Suprapubic skin (tissue), 4 donors: ENCODE data around the gene SSX2IP. TPM values are rescaled to one million over a fixed set of nuclear protein-coding genes. Genes with fewer than 3 reads are reported as not detected.

Source experiments
- DNase-seq, 2 donors: peaks; one replicate each; pipeline ENCODE4 v3.0.0-alpha.2; 2019; ENCODE audit warnings: low spot score in 2 of 2
- H3K27ac ChIP-seq: fragments of 200-600 bp; sonication (generic); one replicate; pipeline ENCODE4 v1.5.1; 2019
- H3K27me3 ChIP-seq: fragments of 200-600 bp; sonication (generic); one replicate; pipeline ENCODE4 v1.5.1; 2019
- H3K36me3 ChIP-seq: fragments of 200-600 bp; sonication (generic); one replicate; pipeline ENCODE4 v1.5.1; 2019
- H3K4me1 ChIP-seq: fragments of 200-600 bp; sonication (generic); one replicate; pipeline ENCODE4 v1.5.1; 2019
- H3K4me3 ChIP-seq: fragments of 200-600 bp; sonication (generic); one replicate; pipeline ENCODE4 v1.5.1; 2019; ENCODE audit warnings: mild to moderate bottlenecking
- H3K9me3 ChIP-seq: fragments of 200-600 bp; sonication (generic); one replicate; pipeline ENCODE4 v1.5.1; 2019
- CTCF ChIP-seq, 2 donors: fragments of 200-600 bp in 1 of 2; fragments of 450-650 bp in 1 of 2; sonication (generic) in 1 of 2; IDR thresholded peaks; one replicate each; pipeline ENCODE4 v1.5.1; 2016 to 2019; ENCODE audit warnings: antibody characterized with exemption in 2 of 2, mild to moderate bottlenecking in 1 of 2, moderate library complexity in 1 of 2
- EP300 ChIP-seq: sonication (generic); formaldehyde crosslinking; IDR thresholded peaks from one replicate; pipeline ENCODE4 v1.6.1; 2017; ENCODE audit warnings: antibody characterized with exemption
- POLR2A ChIP-seq, 2 donors: fragments of 450-650 bp; IDR thresholded peaks; one replicate each; pipeline ENCODE4 v1.6.1; 2017; ENCODE audit warnings: antibody characterized with exemption in 2 of 2, mild to moderate bottlenecking in 2 of 2, moderate library complexity in 2 of 2
- POLR2AphosphoS5 ChIP-seq, 3 donors: sonication (generic); formaldehyde crosslinking; IDR thresholded peaks; one replicate each; pipeline ENCODE4 v1.6.1; 2017; ENCODE audit warnings: antibody characterized with exemption in 3 of 3
- WGBS: methylation state at CpG from one replicate; pipeline ENCODE4 v1.1.5; 2018; 5-methylcytosine and 5-hydroxymethylcytosine counted together
- total RNA-seq, 4 donors: library from RNA; depleted of rRNA; stranded (reverse); fragments of >200 nt; gene quantifications; one replicate each; pipeline ENCODE4 v1.1.0, GENCODE V29; 2016

Gene SSX2IP
- total RNA-seq, 4 donors from 2014 or later: 6.1 to 12.8 (median 9.4) TPM

GRCh38 chr1:84701376-84701775 lies 11.1 kb upstream of the SSX2IP start:
- no peak for DNase-seq
- 24% methylated on average over 5 of the region's 5 CpGs for whole genome bisulfite sequencing
- TF ChIP-seq EP300: no peak
- TF ChIP-seq POLR2A (IDR thresholded peaks at IDR 0.05): no peak
- no peak for TF ChIP-seq POLR2AphosphoS5 (IDR thresholded peaks at IDR 0.05)
- TF ChIP-seq CTCF (IDR thresholded peaks at IDR 0.05): no peak

GRCh38 chr1:84700070-84700469 lies 9.8 kb upstream of the SSX2IP start:
- Histone ChIP-seq H3K4me3 (no peak overlapping the region), H3K27me3 (no peaks in the 10 kb centered on the region), H3K4me1 (peaks cover 14% of the 10 kb centered on the region), H3K36me3 (no peaks in the 10 kb centered on the region), H3K9me3 (no peaks in the 10 kb centered on the region), H3K27ac (no peak overlapping the region)
- DNase-seq: no peak
- no peak for TF ChIP-seq CTCF (IDR thresholded peaks at IDR 0.05)
- no peak for TF ChIP-seq POLR2AphosphoS5 (IDR thresholded peaks at IDR 0.05)
- no peak for TF ChIP-seq POLR2A (IDR thresholded peaks at IDR 0.05)
- no peak for TF ChIP-seq EP300
- 78% methylated on average over 1 of the region's 1 CpG for WGBS

More at GRCh38 chr1:84701376-84701775, 11.1 kb upstream of the SSX2IP start:
- no peak overlapping the region for H3K4me3 ChIP-seq
- H3K36me3 ChIP-seq: no peaks in the 10 kb centered on the region
- H3K4me1 ChIP-seq: peaks cover 14% of the 10 kb centered on the region
- H3K9me3 ChIP-seq: no peaks in the 10 kb centered on the region
- H3K27me3 ChIP-seq: no peaks in the 10 kb centered on the region
- no peak overlapping the region for H3K27ac ChIP-seq

- Histone ChIP-seq H3K27me3 (no peaks in the 10 kb centered on the region), H3K27ac (peak overlapping the region; percentile 61), H3K9me3 (no peaks in the 10 kb centered on the region), H3K36me3 (no peaks in the 10 kb centered on the region), H3K4me1 (peaks cover 14% of the 10 kb centered on the region), H3K4me3 (no peak overlapping the region)
- no peak for TF ChIP-seq CTCF (IDR thresholded peaks at IDR 0.05)
- TF ChIP-seq POLR2AphosphoS5 (IDR thresholded peaks at IDR 0.05): no peak
- TF ChIP-seq POLR2A (IDR thresholded peaks at IDR 0.05): no peak
- no peak for TF ChIP-seq EP300
- no peak for DNase-seq
- 19% methylated on average over 2 of the region's 2 CpGs for WGBS
These were observed 8.2 kb upstream of the SSX2IP start for GRCh38 chr1:84698151-84699110.

- Histone ChIP-seq H3K27me3 (no peaks in the 10 kb centered on the region), H3K4me1 (peaks cover 27% of the 10 kb centered on the region), H3K36me3 (no peaks in the 10 kb centered on the region), H3K9me3 (no peaks in the 10 kb centered on the region), H3K4me3 (no peak overlapping the region), H3K27ac (no peak overlapping the region)
- TF ChIP-seq POLR2A (IDR thresholded peaks at IDR 0.05) (no peak), POLR2AphosphoS5 (IDR thresholded peaks at IDR 0.05) (no peak), EP300 (no peak), CTCF (IDR thresholded peaks at IDR 0.05) (no peak)
- WGBS: 86% methylated on average over 1 of the region's 1 CpG
- DNase-seq: no peak
These were observed 3.5 kb upstream of the SSX2IP start for GRCh38 chr1:84693785-84694184.

GRCh38 chr1:84693005-84693404 lies 2.7 kb upstream of the SSX2IP start:
- no peak for DNase-seq

More at GRCh38 chr1:84693005-84693404, 2.7 kb upstream of the SSX2IP start:
- Histone ChIP-seq H3K36me3 (no peaks in the 10 kb centered on the region), H3K27ac (no peak overlapping the region), H3K9me3 (no peaks in the 10 kb centered on the region), H3K4me1 (peaks cover 25% of the 10 kb centered on the region), H3K4me3 (no peak overlapping the region), H3K27me3 (no peaks in the 10 kb centered on the region)
- WGBS: 68% methylated on average over 2 of the region's 2 CpGs
- TF ChIP-seq POLR2A (IDR thresholded peaks at IDR 0.05) (no peak), EP300 (no peak), CTCF (IDR thresholded peaks at IDR 0.05) (no peak), POLR2AphosphoS5 (IDR thresholded peaks at IDR 0.05) (no peak)
